Suprapubic skin (tissue), 4 donors: ENCODE measurements around the gene NFIA.

ENCODE experiments used
- CTCF ChIP-seq, 2 donors: fragments of 200-600 bp in 1 of 2; fragments of 450-650 bp in 1 of 2; sonication (generic) in 1 of 2; IDR thresholded peaks; one replicate each; pipeline ENCODE4 v1.5.1; 2016 to 2019; ENCODE audit warnings: antibody characterized with exemption in 2 of 2, mild to moderate bottlenecking in 1 of 2, moderate library complexity in 1 of 2
- POLR2A ChIP-seq, 2 donors: fragments of 450-650 bp; IDR thresholded peaks; one replicate each; pipeline ENCODE4 v1.6.1; 2017; ENCODE audit warnings: antibody characterized with exemption in 2 of 2, mild to moderate bottlenecking in 2 of 2, moderate library complexity in 2 of 2
- POLR2AphosphoS5 ChIP-seq, 3 donors: sonication (generic); formaldehyde crosslinking; IDR thresholded peaks; one replicate each; pipeline ENCODE4 v1.6.1; 2017; ENCODE audit warnings: antibody characterized with exemption in 3 of 3

- no peak for TF ChIP-seq CTCF (IDR thresholded peaks at IDR 0.05)
- TF ChIP-seq POLR2A (IDR thresholded peaks at IDR 0.05) = no peak
- no peak for TF ChIP-seq POLR2AphosphoS5 (IDR thresholded peaks at IDR 0.05)
Measured at GRCh38 chr1:61497013-61497412, 414.7 kb downstream of the NFIA start.
